ENCODE data around the gene CNNM1. TPM values are rescaled to one million over a fixed set of nuclear protein-coding genes. Genes with fewer than 3 reads are reported as not detected.

The CNNM1 gene
- total RNA-seq, 1 experiment from 2014 or later, result 0.90 TPM

DNA sequence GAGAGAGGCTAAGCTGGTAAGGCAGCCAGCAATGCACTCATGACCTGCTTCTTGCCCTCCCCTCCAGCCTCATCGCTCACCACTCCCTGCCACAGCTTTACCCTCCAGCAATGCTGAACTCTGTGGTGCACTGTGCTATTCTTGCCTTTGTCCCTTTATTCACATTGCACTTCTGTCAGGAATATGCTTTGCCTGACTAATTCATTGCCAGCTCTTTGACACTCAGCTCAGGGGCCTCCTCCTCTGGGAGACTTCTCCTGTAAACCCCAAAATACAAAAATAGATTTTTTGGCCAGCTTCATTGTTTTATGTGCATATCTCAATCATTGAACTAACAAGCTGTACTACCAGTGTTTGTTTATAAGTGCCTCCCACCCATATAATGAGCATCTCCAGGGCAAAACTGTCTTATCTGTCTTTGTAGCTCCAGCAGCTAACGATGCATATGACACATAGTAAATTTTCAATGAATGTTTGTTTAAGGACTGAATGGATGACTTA, 8.2 kb downstream of the CNNM1 start:
- H3K36me3 Mint-ChIP-seq, result peaks cover 7% of the 10 kb centered on the region
- H3K27me3 Mint-ChIP-seq (ENCODE audit: low read depth), result peaks cover 14% of the 10 kb centered on the region
- H3K4me3 Mint-ChIP-seq, result no peak overlapping the region
- POLR2A ChIA-PET, result no interaction called here
- CTCF ChIA-PET, result no interaction called here
- peaks cover 6% of the 10 kb centered on the region; the same call in 1 of the 2 replicates for H3K4me1 Mint-ChIP-seq
- no peak overlapping the region for H3K27ac Mint-ChIP-seq
- peaks cover 17% of the 10 kb centered on the region for H3K9me3 Mint-ChIP-seq
- TF ChIP-seq ETV6 (CRISPR knock-in tag; IDR thresholded peaks at IDR 0.05), result no peak
- TF ChIP-seq FOXP1 (CRISPR knock-in tag; IDR thresholded peaks at IDR 0.05; ENCODE audit: borderline replicate concordance), result no peak
- no peak for TF ChIP-seq ZNF138 (CRISPR knock-in tag; conservative IDR thresholded peaks at IDR 0.05)
- TF ChIP-seq CBFB (CRISPR knock-in tag; IDR thresholded peaks at IDR 0.05; ENCODE audit: low read depth), result no peak
- TF ChIP-seq SP1 (CRISPR knock-in tag; conservative IDR thresholded peaks at IDR 0.05), result no peak
- no peak for TF ChIP-seq ZNF219 (CRISPR knock-in tag; IDR thresholded peaks at IDR 0.05; ENCODE audit: borderline replicate concordance)
- TF ChIP-seq, protein P1, sequence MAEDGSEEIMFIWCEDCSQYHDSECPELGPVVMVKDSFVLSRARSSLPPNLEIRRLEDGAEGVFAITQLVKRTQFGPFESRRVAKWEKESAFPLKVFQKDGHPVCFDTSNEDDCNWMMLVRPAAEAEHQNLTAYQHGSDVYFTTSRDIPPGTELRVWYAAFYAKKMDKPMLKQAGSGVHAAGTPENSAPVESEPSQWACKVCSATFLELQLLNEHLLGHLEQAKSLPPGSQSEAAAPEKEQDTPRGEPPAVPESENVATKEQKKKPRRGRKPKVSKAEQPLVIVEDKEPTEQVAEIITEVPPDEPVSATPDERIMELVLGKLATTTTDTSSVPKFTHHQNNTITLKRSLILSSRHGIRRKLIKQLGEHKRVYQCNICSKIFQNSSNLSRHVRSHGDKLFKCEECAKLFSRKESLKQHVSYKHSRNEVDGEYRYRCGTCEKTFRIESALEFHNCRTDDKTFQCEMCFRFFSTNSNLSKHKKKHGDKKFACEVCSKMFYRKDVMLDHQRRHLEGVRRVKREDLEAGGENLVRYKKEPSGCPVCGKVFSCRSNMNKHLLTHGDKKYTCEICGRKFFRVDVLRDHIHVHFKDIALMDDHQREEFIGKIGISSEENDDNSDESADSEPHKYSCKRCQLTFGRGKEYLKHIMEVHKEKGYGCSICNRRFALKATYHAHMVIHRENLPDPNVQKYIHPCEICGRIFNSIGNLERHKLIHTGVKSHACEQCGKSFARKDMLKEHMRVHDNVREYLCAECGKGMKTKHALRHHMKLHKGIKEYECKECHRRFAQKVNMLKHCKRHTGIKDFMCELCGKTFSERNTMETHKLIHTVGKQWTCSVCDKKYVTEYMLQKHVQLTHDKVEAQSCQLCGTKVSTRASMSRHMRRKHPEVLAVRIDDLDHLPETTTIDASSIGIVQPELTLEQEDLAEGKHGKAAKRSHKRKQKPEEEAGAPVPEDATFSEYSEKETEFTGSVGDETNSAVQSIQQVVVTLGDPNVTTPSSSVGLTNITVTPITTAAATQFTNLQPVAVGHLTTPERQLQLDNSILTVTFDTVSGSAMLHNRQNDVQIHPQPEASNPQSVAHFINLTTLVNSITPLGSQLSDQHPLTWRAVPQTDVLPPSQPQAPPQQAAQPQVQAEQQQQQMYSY (CRISPR knock-in tag; IDR thresholded peaks at IDR 0.05), result no peak
- no peak for TF ChIP-seq FOXK1 (CRISPR knock-in tag; IDR thresholded peaks at IDR 0.05)
- no peak for TF ChIP-seq CREM (CRISPR knock-in tag; IDR thresholded peaks at IDR 0.05)
- DNase-seq (ENCODE audit: low spot score) (no peak), ATAC-seq (no peak; the same call in 1 of the 2 replicates)

DNA sequence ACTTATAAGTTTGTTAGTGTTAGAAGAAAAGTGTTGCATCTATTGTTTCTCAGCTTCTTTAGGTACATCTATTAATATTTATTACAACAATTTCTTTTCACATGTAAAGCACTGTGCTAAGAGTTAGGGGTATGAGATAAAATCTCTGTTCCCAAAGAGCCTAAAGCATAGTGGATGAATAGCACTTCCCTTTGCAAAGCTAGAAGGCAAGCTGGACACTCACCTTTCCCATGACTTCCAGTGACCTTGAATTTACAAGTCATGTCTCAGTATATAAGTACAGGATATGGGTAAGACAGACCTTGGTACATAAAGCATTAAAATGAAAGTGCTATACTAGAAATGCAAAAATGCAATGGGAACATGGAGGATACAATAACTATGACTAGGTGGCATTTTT, 8.7 kb downstream of the CNNM1 start:
- no peak for TF ChIP-seq TP53 (CRISPR knock-in tag; IDR thresholded peaks at IDR 0.05)
- no peak for TF ChIP-seq ARID4B (CRISPR knock-in tag; IDR thresholded peaks at IDR 0.05; ENCODE audit: borderline replicate concordance)
- no peak for TF ChIP-seq NR3C1 (CRISPR knock-in tag; conservative IDR thresholded peaks at IDR 0.05; ENCODE audit: low read depth)
- no peak for TF ChIP-seq RORB (CRISPR knock-in tag; IDR thresholded peaks at IDR 0.05)
- TF ChIP-seq IRF2 (CRISPR knock-in tag; IDR thresholded peaks at IDR 0.05; ENCODE audit: borderline replicate concordance, low read depth), result no peak
- TF ChIP-seq, protein P2, sequence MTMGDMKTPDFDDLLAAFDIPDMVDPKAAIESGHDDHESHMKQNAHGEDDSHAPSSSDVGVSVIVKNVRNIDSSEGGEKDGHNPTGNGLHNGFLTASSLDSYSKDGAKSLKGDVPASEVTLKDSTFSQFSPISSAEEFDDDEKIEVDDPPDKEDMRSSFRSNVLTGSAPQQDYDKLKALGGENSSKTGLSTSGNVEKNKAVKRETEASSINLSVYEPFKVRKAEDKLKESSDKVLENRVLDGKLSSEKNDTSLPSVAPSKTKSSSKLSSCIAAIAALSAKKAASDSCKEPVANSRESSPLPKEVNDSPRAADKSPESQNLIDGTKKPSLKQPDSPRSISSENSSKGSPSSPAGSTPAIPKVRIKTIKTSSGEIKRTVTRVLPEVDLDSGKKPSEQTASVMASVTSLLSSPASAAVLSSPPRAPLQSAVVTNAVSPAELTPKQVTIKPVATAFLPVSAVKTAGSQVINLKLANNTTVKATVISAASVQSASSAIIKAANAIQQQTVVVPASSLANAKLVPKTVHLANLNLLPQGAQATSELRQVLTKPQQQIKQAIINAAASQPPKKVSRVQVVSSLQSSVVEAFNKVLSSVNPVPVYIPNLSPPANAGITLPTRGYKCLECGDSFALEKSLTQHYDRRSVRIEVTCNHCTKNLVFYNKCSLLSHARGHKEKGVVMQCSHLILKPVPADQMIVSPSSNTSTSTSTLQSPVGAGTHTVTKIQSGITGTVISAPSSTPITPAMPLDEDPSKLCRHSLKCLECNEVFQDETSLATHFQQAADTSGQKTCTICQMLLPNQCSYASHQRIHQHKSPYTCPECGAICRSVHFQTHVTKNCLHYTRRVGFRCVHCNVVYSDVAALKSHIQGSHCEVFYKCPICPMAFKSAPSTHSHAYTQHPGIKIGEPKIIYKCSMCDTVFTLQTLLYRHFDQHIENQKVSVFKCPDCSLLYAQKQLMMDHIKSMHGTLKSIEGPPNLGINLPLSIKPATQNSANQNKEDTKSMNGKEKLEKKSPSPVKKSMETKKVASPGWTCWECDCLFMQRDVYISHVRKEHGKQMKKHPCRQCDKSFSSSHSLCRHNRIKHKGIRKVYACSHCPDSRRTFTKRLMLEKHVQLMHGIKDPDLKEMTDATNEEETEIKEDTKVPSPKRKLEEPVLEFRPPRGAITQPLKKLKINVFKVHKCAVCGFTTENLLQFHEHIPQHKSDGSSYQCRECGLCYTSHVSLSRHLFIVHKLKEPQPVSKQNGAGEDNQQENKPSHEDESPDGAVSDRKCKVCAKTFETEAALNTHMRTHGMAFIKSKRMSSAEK (CRISPR knock-in tag; IDR thresholded peaks at IDR 0.05; ENCODE audit: borderline replicate concordance), result no peak
- TF ChIP-seq ETV6 (CRISPR knock-in tag; IDR thresholded peaks at IDR 0.05), result no peak
- no peak for TF ChIP-seq ZNF138 (CRISPR knock-in tag; conservative IDR thresholded peaks at IDR 0.05)
- TF ChIP-seq AR (CRISPR knock-in tag; IDR thresholded peaks at IDR 0.05), result no peak
- no peak for TF ChIP-seq GTF2I (CRISPR knock-in tag; conservative IDR thresholded peaks at IDR 0.05)
- TF ChIP-seq, protein P3, sequence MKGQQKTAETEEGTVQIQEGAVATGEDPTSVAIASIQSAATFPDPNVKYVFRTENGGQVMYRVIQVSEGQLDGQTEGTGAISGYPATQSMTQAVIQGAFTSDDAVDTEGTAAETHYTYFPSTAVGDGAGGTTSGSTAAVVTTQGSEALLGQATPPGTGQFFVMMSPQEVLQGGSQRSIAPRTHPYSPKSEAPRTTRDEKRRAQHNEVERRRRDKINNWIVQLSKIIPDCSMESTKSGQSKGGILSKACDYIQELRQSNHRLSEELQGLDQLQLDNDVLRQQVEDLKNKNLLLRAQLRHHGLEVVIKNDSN (CRISPR knock-in tag; IDR thresholded peaks at IDR 0.05), result no peak
- Mint-ChIP-seq H3K36me3 (peaks cover 7% of the 10 kb centered on the region), H3K9me3 (peaks cover 17% of the 10 kb centered on the region), H3K27me3 (ENCODE audit: low read depth) (peaks cover 9% of the 10 kb centered on the region), H3K4me1 (peaks cover 7% of the 10 kb centered on the region; the same call in 1 of the 2 replicates), H3K4me3 (no peak overlapping the region), H3K27ac (no peak overlapping the region)
- no peak for ATAC-seq
- DNase-seq (ENCODE audit: low spot score), result no peak
- ChIA-PET POLR2A (no interaction called here), CTCF (no interaction called here)
